T47D (cell line): ENCODE results near the gene DDX1.
"Not testable (repeated sequence)": the region's sequence is repeated elsewhere in the genome, so short reads cannot be mapped to it uniquely, and the experiment has no call there.

Experiments used
- DNase-seq, 2 experiments: peaks; one replicate each; pipeline versions ENCODE4 v3.0.0 to v3.0.0-alpha.2; 2011 to 2012; ENCODE audit warnings: low read depth in 1 of 2, low spot score in 1 of 2
- JUND ChIP-seq: IDR thresholded peaks from 2 replicates; pipeline ENCODE4 v1.6.1; 2012; ENCODE audit warnings: low read depth
- in situ Hi-C: cut with HindIII; loops from 2 replicates; pipeline ENCODE4 v1.10.0; 2016; ENCODE audit warnings: low sequenced_read_pairs, low pct_unique_long_range_greater_than_20kb

DDX1 gene

GRCh38 chr2:15591692-15592463 lies at the start of gene DDX1:
DDX1 (plus strand) TSS chr2:15591868; CDS start chr2:15591934, 66 bp downstream.
- DNase-seq: peak; percentile 55 to 84
- in situ Hi-C loops: no loop called here

GRCh38 chr2:15542269-15542668 lies 49.4 kb upstream of the DDX1 start:
- DNase-seq, in situ Hi-C loops: not testable (repeated sequence)

More at GRCh38 chr2:15591692-15592463, at the start of gene DDX1:
- no peak for TF ChIP-seq JUND

GRCh38 chr2:15543053-15543452 lies 48.6 kb upstream of the DDX1 start:
- no peak for TF ChIP-seq JUND
- no peak for DNase-seq
- in situ Hi-C loops: no loop called here

GRCh38 chr2:15543541-15543940 lies 48.1 kb upstream of the DDX1 start:
- TF ChIP-seq JUND: no peak
- DNase-seq: no peak
- in situ Hi-C loops: no loop called here

GRCh38 chr2:15544227-15544626 lies 47.4 kb upstream of the DDX1 start:
- in situ Hi-C loops: no loop called here

GRCh38 chr2:15546297-15547098 lies 45.2 kb upstream of the DDX1 start:
- in situ Hi-C loops: no loop called here
- TF ChIP-seq JUND: no peak
- peak in 1 of 2 experiments; percentile 4 for DNase-seq

More at GRCh38 chr2:15544227-15544626, 47.4 kb upstream of the DDX1 start:
- no peak for DNase-seq
- TF ChIP-seq JUND: no peak

GRCh38 chr2:15547115-15547876 lies 44.4 kb upstream of the DDX1 start:
- no peak for DNase-seq
- in situ Hi-C loops: no loop called here
- TF ChIP-seq JUND: no peak

GRCh38 chr2:15548974-15549373 lies 42.7 kb upstream of the DDX1 start:
- DNase-seq: no peak
- in situ Hi-C loops: no loop called here
- TF ChIP-seq JUND: no peak

GRCh38 chr2:15553519-15553918 lies 38.1 kb upstream of the DDX1 start:
- in situ Hi-C loops: no loop called here
- TF ChIP-seq JUND: no peak
- no peak for DNase-seq

- DNase-seq: no peak
- TF ChIP-seq JUND: no peak
- in situ Hi-C loops: no loop called here
Observed at GRCh38 chr2:15553951-15554350, 37.7 kb upstream of the DDX1 start.

GRCh38 chr2:15554525-15555218 lies 37.0 kb upstream of the DDX1 start:
- in situ Hi-C loops: no loop called here
- TF ChIP-seq JUND: no peak
- no peak for DNase-seq

GRCh38 chr2:15555760-15556193 lies 35.9 kb upstream of the DDX1 start:
- no peak for DNase-seq
- no peak for TF ChIP-seq JUND
- in situ Hi-C loops: no loop called here
